ENCODE results near the gene FRMD4A. TPM values are rescaled to one million over a fixed set of nuclear protein-coding genes. Genes with fewer than 3 reads are reported as not detected.

The FRMD4A gene
- total RNA-seq, 2 donors from 2014 or later = 55.9 to 81.0 TPM

GRCh38 chr10:14156104-14156503 lies 174.6 kb downstream of the FRMD4A start:
- Histone ChIP-seq H3K36me3 (no peaks in the 10 kb centered on the region), H3K27ac (no peak overlapping the region), H3K4me1 (ENCODE audit: control insufficient read depth in 1 of 2, low read depth in 2 of 2) (no peaks in the 10 kb centered on the region), H3K27me3 (replicated peaks; ENCODE audit: insufficient read depth) (no peaks in the 10 kb centered on the region), H3K9me3 (no peaks in the 10 kb centered on the region), H3K4me3 (no peak overlapping the region)
- no peak for TF ChIP-seq CTCF (IDR thresholded peaks at IDR 0.05)
- DNase-seq (ENCODE audit: low spot score) (no peak), ATAC-seq (ENCODE audit: insufficient number of reproducible peaks, low FRiP score, low read depth) (no peak)

- peak overlapping the region; percentile 4 for H3K4me3 ChIP-seq
- ATAC-seq (ENCODE audit: insufficient number of reproducible peaks, low FRiP score, low read depth) = no peak
- H3K27me3 ChIP-seq (replicated peaks; ENCODE audit: insufficient read depth) = no peaks in the 10 kb centered on the region
- no peaks in the 10 kb centered on the region for H3K36me3 ChIP-seq
- no peaks in the 10 kb centered on the region for H3K9me3 ChIP-seq
- TF ChIP-seq CTCF (IDR thresholded peaks at IDR 0.05) = no peak
- H3K27ac ChIP-seq = no peak overlapping the region
- no peaks in the 10 kb centered on the region for H3K4me1 ChIP-seq (ENCODE audit: control insufficient read depth in 1 of 2, low read depth in 2 of 2)
- no peak for DNase-seq (ENCODE audit: low spot score)
Measured at GRCh38 chr10:14153570-14154055, 177.1 kb downstream of the FRMD4A start.

- Histone ChIP-seq H3K4me3 (no peak overlapping the region), H3K27ac (no peak overlapping the region), H3K27me3 (replicated peaks; ENCODE audit: insufficient read depth) (no peaks in the 10 kb centered on the region), H3K4me1 (ENCODE audit: control insufficient read depth in 1 of 2, low read depth in 2 of 2) (no peaks in the 10 kb centered on the region), H3K9me3 (no peaks in the 10 kb centered on the region), H3K36me3 (no peaks in the 10 kb centered on the region)
- no peak for ATAC-seq (ENCODE audit: insufficient number of reproducible peaks, low FRiP score, low read depth)
- DNase-seq (ENCODE audit: low spot score) = no peak
- no peak for TF ChIP-seq CTCF (IDR thresholded peaks at IDR 0.05)
Measured at GRCh38 chr10:14151571-14151970, 179.2 kb downstream of the FRMD4A start.

- Histone ChIP-seq H3K36me3 (no peaks in the 10 kb centered on the region), H3K4me3 (no peak overlapping the region), H3K4me1 (ENCODE audit: control insufficient read depth in 1 of 2, low read depth in 2 of 2) (no peaks in the 10 kb centered on the region), H3K9me3 (no peaks in the 10 kb centered on the region), H3K27ac (no peak overlapping the region), H3K27me3 (replicated peaks; ENCODE audit: insufficient read depth) (no peaks in the 10 kb centered on the region)
- DNase-seq (ENCODE audit: low spot score) (no peak), ATAC-seq (ENCODE audit: insufficient number of reproducible peaks, low FRiP score, low read depth) (no peak)
- TF ChIP-seq CTCF (IDR thresholded peaks at IDR 0.05) = no peak
Measured at GRCh38 chr10:14150526-14150925, 180.2 kb downstream of the FRMD4A start.

- DNase-seq (ENCODE audit: low spot score) (no peak), ATAC-seq (ENCODE audit: insufficient number of reproducible peaks, low FRiP score, low read depth) (no peak)
- no peak for TF ChIP-seq CTCF (IDR thresholded peaks at IDR 0.05)
- Histone ChIP-seq H3K4me3 (no peak overlapping the region), H3K36me3 (no peaks in the 10 kb centered on the region), H3K27me3 (replicated peaks; ENCODE audit: insufficient read depth) (no peaks in the 10 kb centered on the region), H3K4me1 (ENCODE audit: control insufficient read depth in 1 of 2, low read depth in 2 of 2) (no peaks in the 10 kb centered on the region), H3K27ac (no peak overlapping the region), H3K9me3 (no peaks in the 10 kb centered on the region)
Measured at GRCh38 chr10:14146501-14146900, 184.2 kb downstream of the FRMD4A start.
